ENCODE measurements around the gene BCDIN3D. TPM values are rescaled to one million over a fixed set of nuclear protein-coding genes. Genes with fewer than 3 reads are reported as not detected.

Gene BCDIN3D
- total and polyA plus RNA-seq, 2 of the 8 experiments (the other 6 are each of a cell fraction or from before 2014, with no cell fraction given), result 1.6 to 2.4 TPM

GRCh38 chr12:49793620-49794019, 49.3 kb downstream of the BCDIN3D start (continued):
- TF ChIP-seq HDAC6 (IDR thresholded peaks at IDR 0.05; ENCODE audit: low read depth, low read length) (no peak), BCL11A (IDR thresholded peaks at IDR 0.05; ENCODE audit: low read depth in 2 of 2, low read length in 2 of 2) (no peak)

Measured in H1 (cell line).